ENCODE data around the gene RASGEF1C.

DNA sequence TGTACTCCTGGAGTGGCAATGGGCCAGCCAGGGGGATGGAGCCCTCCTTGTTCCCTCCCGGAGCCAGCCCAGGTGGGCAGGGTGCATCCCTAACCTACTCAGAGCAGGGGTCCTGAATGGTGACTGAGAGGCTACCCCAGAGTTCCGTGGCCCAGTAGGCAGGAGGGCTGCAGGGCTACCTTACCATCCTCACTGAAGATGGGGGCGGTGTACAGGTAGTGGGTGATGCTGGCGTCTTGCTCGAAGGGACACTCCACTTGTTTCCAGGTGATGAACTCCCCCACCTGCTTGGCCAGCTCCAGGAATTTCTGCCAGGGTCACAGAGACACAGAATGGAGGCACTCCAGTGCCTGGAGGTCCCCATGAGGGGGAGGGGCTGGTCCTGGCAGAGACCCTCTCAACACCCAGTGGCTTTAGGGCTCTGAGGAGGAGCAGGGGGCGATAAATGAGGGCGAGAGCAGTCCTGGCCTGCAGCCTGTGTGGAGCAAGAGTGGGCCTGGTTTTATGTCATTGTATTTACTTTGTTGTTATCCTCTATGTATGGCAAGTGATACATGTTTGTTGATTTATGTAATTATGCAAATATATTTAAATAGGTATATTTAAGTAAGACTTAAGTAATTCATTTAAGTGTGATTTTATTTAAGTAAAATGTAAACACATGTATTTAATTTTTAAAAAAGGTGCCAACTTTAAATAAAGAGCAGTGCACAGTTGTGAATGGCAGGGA is 97.6 kb downstream of the RASGEF1C start:
- TF ChIP-seq, protein P1, sequence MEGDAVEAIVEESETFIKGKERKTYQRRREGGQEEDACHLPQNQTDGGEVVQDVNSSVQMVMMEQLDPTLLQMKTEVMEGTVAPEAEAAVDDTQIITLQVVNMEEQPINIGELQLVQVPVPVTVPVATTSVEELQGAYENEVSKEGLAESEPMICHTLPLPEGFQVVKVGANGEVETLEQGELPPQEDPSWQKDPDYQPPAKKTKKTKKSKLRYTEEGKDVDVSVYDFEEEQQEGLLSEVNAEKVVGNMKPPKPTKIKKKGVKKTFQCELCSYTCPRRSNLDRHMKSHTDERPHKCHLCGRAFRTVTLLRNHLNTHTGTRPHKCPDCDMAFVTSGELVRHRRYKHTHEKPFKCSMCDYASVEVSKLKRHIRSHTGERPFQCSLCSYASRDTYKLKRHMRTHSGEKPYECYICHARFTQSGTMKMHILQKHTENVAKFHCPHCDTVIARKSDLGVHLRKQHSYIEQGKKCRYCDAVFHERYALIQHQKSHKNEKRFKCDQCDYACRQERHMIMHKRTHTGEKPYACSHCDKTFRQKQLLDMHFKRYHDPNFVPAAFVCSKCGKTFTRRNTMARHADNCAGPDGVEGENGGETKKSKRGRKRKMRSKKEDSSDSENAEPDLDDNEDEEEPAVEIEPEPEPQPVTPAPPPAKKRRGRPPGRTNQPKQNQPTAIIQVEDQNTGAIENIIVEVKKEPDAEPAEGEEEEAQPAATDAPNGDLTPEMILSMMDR (IDR thresholded peaks at IDR 0.05; ENCODE audit: insufficient read depth, low read length, poor library complexity, severe bottlenecking) = no peak
- TF ChIP-seq EZH2phosphoT487 (conservative IDR thresholded peaks at IDR 0.05; ENCODE audit: low read length) = no peak
